SH-SY5Y (cell line): ENCODE measurements around the gene JMJD7.

Experiments
- GATA2 ChIP-seq: IDR thresholded peaks from 2 replicates; pipeline ENCODE4 v1.6.1; 2011; ENCODE audit warnings: mild to moderate bottlenecking, low read depth, low read length
- GATA3 ChIP-seq: IDR thresholded peaks from 2 replicates; pipeline ENCODE4 v1.6.1; 2011; ENCODE audit warnings: low read depth, mild to moderate bottlenecking, low read length, moderate library complexity

DNA sequence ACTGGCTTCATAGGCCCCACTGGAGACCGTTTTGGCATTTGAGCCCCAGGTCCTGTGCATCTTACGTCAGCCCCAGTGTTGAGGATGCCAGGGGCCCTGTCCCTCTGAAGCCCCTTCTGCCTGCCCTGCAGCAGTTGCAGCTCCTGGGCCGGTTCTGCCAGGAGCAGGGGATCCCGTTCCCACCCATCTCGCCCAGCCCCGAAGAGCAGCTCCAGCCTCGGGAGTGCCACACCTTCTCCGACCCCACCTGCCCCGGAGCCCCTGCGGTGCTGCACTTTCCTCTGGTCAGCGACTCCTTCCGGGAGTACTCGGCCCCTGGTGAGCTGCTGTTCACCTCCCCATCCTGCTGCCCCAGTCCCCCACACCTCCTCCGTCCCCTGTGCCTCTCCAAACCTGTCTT, 19.3 kb downstream of the JMJD7 start:
- TF ChIP-seq GATA3 (no peak), GATA2 (no peak)
